ENCODE results near the gene GAL3ST3. TPM values are rescaled to one million over a fixed set of nuclear protein-coding genes. Genes with fewer than 3 reads are reported as not detected.

The GAL3ST3 gene
- total and polyA plus RNA-seq, 2 of the 8 experiments (the other 6 are each of a cell fraction or from before 2014, with no cell fraction given) = 21.1 to 21.4 TPM

- no peak for FAIRE-seq
- TF ChIP-seq ASH2L (IDR thresholded peaks at IDR 0.05; ENCODE audit: low read length) (no peak), RXRA (IDR thresholded peaks at IDR 0.05; ENCODE audit: insufficient read depth, low read depth, low read length) (no peak), JUND (IDR thresholded peaks at IDR 0.05; ENCODE audit: low read length) (no peak), NANOG (IDR thresholded peaks at IDR 0.05; ENCODE audit: insufficient read depth, low read depth, low read length, poor library complexity, severe bottlenecking) (no peak), KDM5A (IDR thresholded peaks at IDR 0.05; ENCODE audit: low read length) (no peak), BCL11A (IDR thresholded peaks at IDR 0.05; ENCODE audit: low read depth in 2 of 2, low read length in 2 of 2) (no peak), ATF2 (IDR thresholded peaks at IDR 0.05; ENCODE audit: low read length) (no peak), JUN (IDR thresholded peaks at IDR 0.05; ENCODE audit: low read depth, low read length) (no peak), ZNF274 (IDR thresholded peaks at IDR 0.05; ENCODE audit: borderline replicate concordance, extremely low read depth, low read length) (no peak), ATF3 (IDR thresholded peaks at IDR 0.05; ENCODE audit: insufficient read depth, low read depth, low read length) (no peak), TBP (IDR thresholded peaks at IDR 0.05; ENCODE audit: low read depth, low read length) (no peak), MAX (IDR thresholded peaks at IDR 0.05) (no peak)
These were observed 32.2 kb downstream of the GAL3ST3 start for GRCh38 chr11:66016793-66017177.

More at GRCh38 chr11:66016793-66017177, 32.2 kb downstream of the GAL3ST3 start:
- Histone ChIP-seq H2BK20ac (ENCODE audit: low read length) (no peak overlapping the region), H2AFZ (ENCODE audit: low read length) (no peak overlapping the region), H3K9ac (replicated peaks in 1 of 4; ENCODE audit: extremely low read depth in 1 of 4, low read depth in 3 of 4, low read length in 3 of 4) (no peak overlapping the region), H2BK15ac (ENCODE audit: low read length) (no peak overlapping the region), H3K4ac (replicated peaks; ENCODE audit: insufficient read length, low read depth, low read length) (peak overlapping the region; percentile 38), H3K56ac (replicated peaks; ENCODE audit: insufficient read length, low read depth, low read length) (no peak overlapping the region), H2BK5ac (ENCODE audit: low read depth, low read length) (no peak overlapping the region), H4K5ac (ENCODE audit: insufficient read length, low read depth, low read length) (no peak overlapping the region), H3K4me1 (replicated peaks in 1 of 4; ENCODE audit: control insufficient read depth in 3 of 4, insufficient read depth in 4 of 4, low read length in 3 of 4) (peaks cover 0 to 6% (median 2%) of the 10 kb centered on the region in 4 experiments; a peak in 3 of 7 replicates), H3K23ac (ENCODE audit: insufficient read length) (no peak overlapping the region), H3K27me3 (replicated peaks in 1 of 4; ENCODE audit: control insufficient read depth in 3 of 4, extremely low read depth in 1 of 4, insufficient read depth in 3 of 4, low read length in 3 of 4) (peaks cover 4 to 18% (median 16%) of the 10 kb centered on the region in 4 experiments), H4K20me1 (replicated peaks in 1 of 2; ENCODE audit: control insufficient read depth in 1 of 2, insufficient read depth in 2 of 2, low read length in 2 of 2) (no peaks in the 10 kb centered on the region), H4K91ac (replicated peaks; ENCODE audit: insufficient read length, low read length) (no peak overlapping the region), H3K9me3 (ENCODE audit: insufficient read depth in 2 of 2, low read depth in 1 of 2, low read length in 1 of 2) (no peaks in the 10 kb centered on the region), H3K18ac (ENCODE audit: extremely low read depth, low read length) (no peak overlapping the region), H2BK12ac (ENCODE audit: low read depth, low read length) (no peak overlapping the region), H3K4me3 (ENCODE audit: extremely low read depth in 1 of 4, insufficient read depth in 2 of 4, low read depth in 3 of 4, low read length in 4 of 4) (no peak overlapping the region), H3K14ac (ENCODE audit: insufficient read length) (no peak overlapping the region), H2AK5ac (ENCODE audit: low read depth, low read length) (no peak overlapping the region), H4K8ac (ENCODE audit: extremely low read depth, insufficient read depth, low read length) (peak overlapping the region; percentile 51; the same call in 1 of the 2 replicates), H3K79me1 (ENCODE audit: low read depth, low read length) (no peaks in the 10 kb centered on the region), H3K23me2 (ENCODE audit: low read depth, low read length) (no peaks in the 10 kb centered on the region; the same call in 1 of the 2 replicates), H2BK120ac (replicated peaks; ENCODE audit: low read depth, low read length) (no peak overlapping the region), H3K36me3 (ENCODE audit: control insufficient read depth in 2 of 4, insufficient read depth in 4 of 4, low read length in 3 of 4) (no peaks in the 10 kb centered on the region), H3K79me2 (ENCODE audit: control insufficient read depth in 1 of 2, insufficient read depth in 2 of 2, low read length in 2 of 2) (no peaks in the 10 kb centered on the region), H3K27ac (ENCODE audit: low read depth, low read length) (no peak overlapping the region), H3K4me2 (ENCODE audit: insufficient read depth in 1 of 2, low read depth in 2 of 2, low read length in 2 of 2) (no peak overlapping the region)
- DNase-seq (ENCODE audit: low read depth in 1 of 2, low spot score in 2 of 2) = no peak
- POLR2A ChIA-PET (ENCODE audit: partially characterized antibody) = interaction anchor here (0.7 kb wide), 1 partner anchor 85 kb away, joined by 3 read pairs; no protein-coding TSS in a partner anchor
- CTCF ChIA-PET (ENCODE audit: partially characterized antibody) = interaction anchor here (1.1 kb wide), 1 partner anchor 129 kb away, joined by 3 read pairs; the partner anchor contains the start of gene FIBP
- WGBS, 2 experiments (ENCODE audit: extremely low coverage in 1 of 2, insufficient coverage in 1 of 2, insufficient read length in 1 of 2, insufficient replicate concordance in 2 of 2, low coverage in 1 of 2, low lambda C conversion rate in 2 of 2, missing lambda C conversion rate in 1 of 2) = 92% methylated on average over 10 of the region's 10 CpGs; no CpG with 5 or more reads in 1 of the 2 experiments

Measured in H1 (cell line).